Caco-2 (cell line): ENCODE measurements around the gene CD226. TPM values are rescaled to one million over a fixed set of nuclear protein-coding genes. Genes with fewer than 3 reads are reported as not detected.
"Not testable (repeated sequence)": the region's sequence is repeated elsewhere in the genome, so short reads cannot be mapped to it uniquely, and the experiment has no call there.

ENCODE experiments used
- BruUV-seq: library from RNA; stranded (reverse); fragments of 400-500 nt; replicated peaks from 2 replicates; lab custom pipeline; 2021; lab: Mats Ljungman, UMichigan
- CTCF ChIA-PET: fragments of 300-600 bp; sonication (Branson Sonifier 250); formaldehyde crosslinking; loops from one replicate; lab custom pipeline; 2022; ENCODE audit warnings: antibody characterized with exemption; lab: Charles Lee
- POLR2A ChIA-PET: fragments of 300-600 bp; sonication (Branson Sonifier 250); formaldehyde crosslinking; loops from one replicate; lab custom pipeline; 2022; ENCODE audit warnings: antibody characterized with exemption; lab: Charles Lee
- DNase-seq, 2 experiments: peaks; one replicate each; pipeline versions ENCODE4 v3.0.0 to v3.0.0-alpha.2; 2020 to 2022
- H3K27me3 ChIP-seq: replicated peaks from 2 replicates; pipeline ENCODE4 v1.6.0; 2011; ENCODE audit warnings: low read length; ENCODE audit not compliant: control insufficient read depth, insufficient read depth
- H3K36me3 ChIP-seq: 2 replicates; pipeline ENCODE4 v1.5.1; 2011; ENCODE audit warnings: low read length; ENCODE audit not compliant: control insufficient read depth, insufficient read depth
- H3K4me1 ChIP-seq: fragments of 250-450 bp; sonication (Bioruptor Pico); 2 replicates; pipeline ENCODE4 v1.5.1; 2020; ENCODE audit warnings: mild to moderate bottlenecking
- H3K4me3 ChIP-seq: 2 replicates; pipeline ENCODE4 v1.5.1; 2011; ENCODE audit warnings: low read depth, mild to moderate bottlenecking, control low read depth, low read length
- H3K9me3 ChIP-seq: fragments of 250-450 bp; sonication (Bioruptor Pico); 2 replicates; pipeline ENCODE4 v1.5.1; 2020; ENCODE audit warnings: mild to moderate bottlenecking, moderate library complexity
- H3K27ac Mint-ChIP-seq: one replicate; pipeline ENCODE4 v1.8.0; 2022; ENCODE audit warnings: mixed read lengths; ENCODE audit not compliant: unreplicated experiment
- H3K27me3 Mint-ChIP-seq: one replicate; pipeline ENCODE4 v1.8.0; 2022; ENCODE audit warnings: mixed read lengths; ENCODE audit not compliant: insufficient read depth, unreplicated experiment
- H3K36me3 Mint-ChIP-seq: one replicate; pipeline ENCODE4 v1.8.0; 2022; ENCODE audit warnings: mild to moderate bottlenecking, mixed read lengths; ENCODE audit not compliant: insufficient read depth, unreplicated experiment
- H3K4me1 Mint-ChIP-seq: one replicate; pipeline ENCODE4 v1.8.0; 2022; ENCODE audit warnings: low read depth, mixed read lengths; ENCODE audit not compliant: unreplicated experiment
- H3K4me3 Mint-ChIP-seq: one replicate; pipeline ENCODE4 v1.8.0; 2022; ENCODE audit warnings: mild to moderate bottlenecking, moderate library complexity, mixed read lengths; ENCODE audit not compliant: unreplicated experiment
- H3K9me3 Mint-ChIP-seq: one replicate; pipeline ENCODE4 v1.8.0; 2022; ENCODE audit warnings: mixed read lengths; ENCODE audit not compliant: unreplicated experiment
- intact Hi-C: fragments of 100-400 bp; cut with micrococcal nuclease; formaldehyde crosslinking; loops from one replicate; pipeline ENCODE4 v1.10.0; 2022; ENCODE audit not compliant: unreplicated experiment
- total RNA-seq: library from RNA; stranded (reverse); gene quantifications from 2 replicates; pipeline ENCODE4 v1.2.3, GENCODE V29; 2022
- TF ChIP-seq, protein P1 (sequence below), 2 experiments: fragments of 200-600 bp in 1 of 2; IDR thresholded peaks; 1 replicate in 1 of 2; 2 replicates in 1 of 2; pipeline versions ENCODE4 v1.5.1 to v1.8.0; 2011 to 2022; ENCODE audit warnings: antibody characterized with exemption in 1 of 2, control low read depth in 1 of 2, inconsistent platforms in 1 of 2, low read depth in 1 of 2, low read length in 1 of 2, mild to moderate bottlenecking in 1 of 2, moderate library complexity in 1 of 2; ENCODE audit not compliant: insufficient read depth in 1 of 2, severe bottlenecking in 1 of 2, unreplicated experiment in 1 of 2

CD226 gene
- total RNA-seq, 1 experiment from 2014 or later, result 0.02 TPM

- intact Hi-C loops, result no loop called here
- Histone ChIP-seq H3K4me1 (no peaks in the 10 kb centered on the region), H3K27me3 (no peaks in the 10 kb centered on the region), H3K9me3 (no peaks in the 10 kb centered on the region), H3K36me3 (no peaks in the 10 kb centered on the region), H3K4me3 (no peak overlapping the region)
- peaks cover 10% of the 10 kb centered on the region for H3K27me3 Mint-ChIP-seq
- no peaks in the 10 kb centered on the region for H3K4me1 Mint-ChIP-seq
- TF ChIP-seq, protein P1, sequence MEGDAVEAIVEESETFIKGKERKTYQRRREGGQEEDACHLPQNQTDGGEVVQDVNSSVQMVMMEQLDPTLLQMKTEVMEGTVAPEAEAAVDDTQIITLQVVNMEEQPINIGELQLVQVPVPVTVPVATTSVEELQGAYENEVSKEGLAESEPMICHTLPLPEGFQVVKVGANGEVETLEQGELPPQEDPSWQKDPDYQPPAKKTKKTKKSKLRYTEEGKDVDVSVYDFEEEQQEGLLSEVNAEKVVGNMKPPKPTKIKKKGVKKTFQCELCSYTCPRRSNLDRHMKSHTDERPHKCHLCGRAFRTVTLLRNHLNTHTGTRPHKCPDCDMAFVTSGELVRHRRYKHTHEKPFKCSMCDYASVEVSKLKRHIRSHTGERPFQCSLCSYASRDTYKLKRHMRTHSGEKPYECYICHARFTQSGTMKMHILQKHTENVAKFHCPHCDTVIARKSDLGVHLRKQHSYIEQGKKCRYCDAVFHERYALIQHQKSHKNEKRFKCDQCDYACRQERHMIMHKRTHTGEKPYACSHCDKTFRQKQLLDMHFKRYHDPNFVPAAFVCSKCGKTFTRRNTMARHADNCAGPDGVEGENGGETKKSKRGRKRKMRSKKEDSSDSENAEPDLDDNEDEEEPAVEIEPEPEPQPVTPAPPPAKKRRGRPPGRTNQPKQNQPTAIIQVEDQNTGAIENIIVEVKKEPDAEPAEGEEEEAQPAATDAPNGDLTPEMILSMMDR (IDR thresholded peaks at IDR 0.05; ENCODE audit: insufficient read depth in 1 of 2, low read depth in 1 of 2, low read length in 1 of 2, severe bottlenecking in 1 of 2, unreplicated experiment in 1 of 2), result no peak
- DNase-seq, result no peak
- H3K4me3 Mint-ChIP-seq, result no peak overlapping the region
- ChIA-PET POLR2A (no interaction called here), CTCF (no interaction called here)
- H3K36me3 Mint-ChIP-seq, result peaks cover 6% of the 10 kb centered on the region
- no TSS peak for BruUV-seq
- no peaks in the 10 kb centered on the region for H3K9me3 Mint-ChIP-seq
- H3K27ac Mint-ChIP-seq, result no peak overlapping the region
Observed at GRCh38 chr18:69900941-69901340, 46.7 kb downstream of the CD226 start.

- H3K4me1 Mint-ChIP-seq, H3K4me3 Mint-ChIP-seq, intact Hi-C loops, H3K27me3 Mint-ChIP-seq, H3K36me3 Mint-ChIP-seq, BruUV-seq, POLR2A ChIA-PET, H3K9me3 Mint-ChIP-seq, CTCF ChIA-PET, H3K36me3 ChIP-seq, H3K27ac Mint-ChIP-seq, H3K4me1 ChIP-seq, H3K9me3 ChIP-seq, H3K27me3 ChIP-seq, H3K4me3 ChIP-seq, DNase-seq: not testable (repeated sequence)
Observed at GRCh38 chr18:69899154-69899923, 48.3 kb downstream of the CD226 start.

DNA sequence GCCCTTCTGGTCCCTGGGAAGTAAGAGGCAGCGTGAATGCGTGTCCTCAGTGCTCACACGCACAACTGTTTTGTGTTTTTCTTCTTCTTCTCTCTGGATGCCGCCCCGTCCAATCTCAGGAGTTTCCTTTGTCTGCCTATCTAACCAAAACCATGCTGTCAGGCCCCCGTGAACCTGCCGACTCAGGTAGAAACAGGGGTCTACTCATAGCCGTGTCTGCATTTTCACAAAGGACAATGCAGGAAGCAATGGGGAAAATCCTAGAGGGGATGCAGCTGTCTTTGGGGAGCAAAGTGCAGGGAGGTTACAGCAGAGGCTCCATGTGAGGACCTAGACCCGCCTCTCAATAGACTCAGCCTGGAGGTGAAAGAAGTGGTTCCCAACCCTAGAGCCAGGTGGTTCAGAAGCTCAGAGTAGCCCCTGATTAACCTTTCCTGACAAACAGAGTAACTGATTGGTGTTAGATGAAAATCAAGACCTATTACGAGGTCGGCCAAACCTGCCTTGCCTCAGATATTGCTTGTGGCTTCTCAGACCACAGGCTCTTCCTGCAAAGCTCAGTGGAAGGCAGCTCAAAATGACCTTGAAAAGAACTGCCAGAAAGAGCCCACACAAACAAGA, 49.3 kb downstream of the CD226 start:
- H3K4me3 ChIP-seq, result no peak overlapping the region
- H3K36me3 ChIP-seq, result no peaks in the 10 kb centered on the region
- BruUV-seq, result no TSS peak
- DNase-seq, result no peak
- Mint-ChIP-seq H3K36me3 (peaks cover 6% of the 10 kb centered on the region), H3K4me3 (no peak overlapping the region), H3K27ac (no peak overlapping the region), H3K9me3 (peaks cover 10% of the 10 kb centered on the region), H3K27me3 (peaks cover 11% of the 10 kb centered on the region), H3K4me1 (no peaks in the 10 kb centered on the region)
- H3K9me3 ChIP-seq, result no peaks in the 10 kb centered on the region
- intact Hi-C loops, result no loop called here
- ChIA-PET CTCF (no interaction called here), POLR2A (no interaction called here)
- H3K27me3 ChIP-seq, result no peaks in the 10 kb centered on the region
- H3K4me1 ChIP-seq, result no peaks in the 10 kb centered on the region
- TF ChIP-seq, protein P1 (IDR thresholded peaks at IDR 0.05; ENCODE audit: insufficient read depth in 1 of 2, low read depth in 1 of 2, low read length in 1 of 2, severe bottlenecking in 1 of 2, unreplicated experiment in 1 of 2), result no peak
